SK-N-MC (cell line): ENCODE results near the gene SRGAP3.

Experiments used
- EZH2 ChIP-seq: fragments of 200-600 bp; sonication (generic); IDR thresholded peaks from one replicate; pipeline ENCODE4 v1.6.1; 2017; ENCODE audit warnings: antibody characterized with exemption
- FOXP2 ChIP-seq: optimal IDR thresholded peaks from 2 replicates; pipeline ENCODE3; 2011; ENCODE audit warnings: mild to moderate bottlenecking, moderate library complexity; ENCODE audit not compliant: insufficient read depth; ENCODE audit errors: extremely low read length, control extremely low read depth
- POLR2AphosphoS5 ChIP-seq: IDR thresholded peaks from 2 replicates; pipeline ENCODE4 v1.6.1; 2012; ENCODE audit warnings: mild to moderate bottlenecking, low read depth, low read length, borderline replicate concordance

- TF ChIP-seq EZH2 = no peak
- no peak for TF ChIP-seq POLR2AphosphoS5
- no peak for TF ChIP-seq FOXP2
These were observed 136.4 kb downstream of the SRGAP3 start for GRCh38 chr3:9113040-9113439.
